SJSA1 (cell line): ENCODE measurements around the gene ZBTB20. TPM values are rescaled to one million over a fixed set of nuclear protein-coding genes. Genes with fewer than 3 reads are reported as not detected.

Source experiments
- DNase-seq, 2 experiments: peaks; one replicate each; pipeline ENCODE4 v3.0.0-alpha.2; 2015 to 2020; ENCODE audit warnings: low spot score in 2 of 2, low read depth in 1 of 2
- H3K27ac ChIP-seq: fragments of 250-450 bp; sonication (Bioruptor Pico); 2 replicates; pipeline ENCODE4 v1.5.1; 2020; ENCODE audit warnings: mild to moderate bottlenecking, moderate library complexity
- H3K27me3 ChIP-seq: fragments of 250-450 bp; sonication (Bioruptor Pico); replicated peaks from 2 replicates; pipeline ENCODE4 v1.5.1; 2020; ENCODE audit warnings: mild to moderate bottlenecking, moderate library complexity
- H3K36me3 ChIP-seq: fragments of 250-450 bp; sonication (Bioruptor Pico); 2 replicates; pipeline ENCODE4 v1.5.1; 2020; ENCODE audit warnings: mild to moderate bottlenecking
- H3K4me1 ChIP-seq: fragments of 250-450 bp; sonication (Bioruptor Pico); replicated peaks from 2 replicates; pipeline ENCODE4 v1.6.1; 2021; ENCODE audit warnings: mild to moderate bottlenecking
- H3K4me3 ChIP-seq: fragments of 250-450 bp; sonication (Bioruptor Pico); 2 replicates; pipeline ENCODE4 v1.5.1; 2020; ENCODE audit warnings: mild to moderate bottlenecking
- H3K9me3 ChIP-seq: fragments of 250-450 bp; sonication (Bioruptor Pico); replicated peaks from 2 replicates; pipeline ENCODE4 v1.5.1; 2020; ENCODE audit warnings: mild to moderate bottlenecking
- total RNA-seq: library from RNA; depleted of rRNA; stranded (reverse); fragments of >200 nt; shearing (Covaris generic); gene quantifications from 2 replicates; pipeline ENCODE4 v1.2.3, GENCODE V29; 2014

Gene ZBTB20
- total RNA-seq, 1 experiment from 2014 or later: 18.2 TPM

DNA sequence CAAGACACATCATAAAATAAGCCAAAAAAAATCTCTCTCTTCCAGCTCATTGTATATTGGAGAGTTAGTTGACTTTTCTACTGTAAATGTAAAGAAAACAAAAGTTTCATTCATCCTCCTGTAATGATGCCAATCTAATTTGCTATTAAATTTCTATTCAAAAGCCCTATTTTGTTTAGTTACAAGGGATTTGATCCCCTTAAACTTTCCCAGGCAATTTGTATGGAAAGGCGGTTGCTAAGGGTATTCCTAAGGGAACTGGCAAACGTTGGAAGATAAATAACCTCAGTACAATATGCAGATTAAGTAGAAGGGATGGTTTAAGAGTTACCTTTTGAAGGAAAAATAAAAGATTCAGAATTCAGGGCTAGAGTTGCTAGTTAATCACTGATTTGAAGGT lies 500.6 kb downstream of the ZBTB20 start:
- DNase-seq: no peak
- Histone ChIP-seq H3K4me1 (peaks cover 53% of the 10 kb centered on the region), H3K36me3 (no peaks in the 10 kb centered on the region), H3K4me3 (no peak overlapping the region), H3K9me3 (no peaks in the 10 kb centered on the region), H3K27me3 (no peaks in the 10 kb centered on the region), H3K27ac (peak overlapping the region; percentile 85)

- H3K36me3 ChIP-seq: no peaks in the 10 kb centered on the region
- DNase-seq: peak in 1 of 2 experiments; percentile 69
- peaks cover 45% of the 10 kb centered on the region for H3K4me1 ChIP-seq
- peak overlapping the region; percentile 85 for H3K27ac ChIP-seq
- H3K9me3 ChIP-seq: no peaks in the 10 kb centered on the region
- H3K4me3 ChIP-seq: no peak overlapping the region
- no peaks in the 10 kb centered on the region for H3K27me3 ChIP-seq
Observed at GRCh38 chr3:114645392-114645791, 501.7 kb downstream of the ZBTB20 start.

DNA sequence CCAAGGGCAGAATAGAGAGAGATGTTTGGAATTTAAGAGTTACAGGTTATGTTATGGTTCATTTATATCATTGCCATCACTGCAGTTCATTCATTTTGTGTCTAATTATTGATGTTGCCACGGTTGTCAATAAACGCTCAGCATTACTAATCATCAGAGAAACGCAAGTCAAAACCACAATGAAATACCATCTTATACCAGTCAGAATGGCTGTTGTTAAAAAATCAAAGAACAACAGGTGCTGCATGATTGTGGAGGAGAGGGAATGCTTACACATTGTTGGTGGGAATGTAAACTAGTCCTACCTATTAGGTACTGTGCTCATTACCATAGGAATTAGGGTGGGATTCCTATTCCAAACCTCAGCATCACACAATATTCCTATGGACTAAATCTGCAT lies 502.7 kb downstream of the ZBTB20 start:
- no peak for DNase-seq
- Histone ChIP-seq H3K36me3 (no peaks in the 10 kb centered on the region), H3K4me3 (no peak overlapping the region), H3K27me3 (no peaks in the 10 kb centered on the region), H3K27ac (no peak overlapping the region), H3K9me3 (no peaks in the 10 kb centered on the region), H3K4me1 (peaks cover 36% of the 10 kb centered on the region)

- no peak for DNase-seq
- Histone ChIP-seq H3K4me3 (no peak overlapping the region), H3K36me3 (no peaks in the 10 kb centered on the region), H3K4me1 (peaks cover 26% of the 10 kb centered on the region), H3K27ac (no peak overlapping the region), H3K27me3 (no peaks in the 10 kb centered on the region), H3K9me3 (no peaks in the 10 kb centered on the region)
Observed at GRCh38 chr3:114642951-114643741, 503.9 kb downstream of the ZBTB20 start.

DNA sequence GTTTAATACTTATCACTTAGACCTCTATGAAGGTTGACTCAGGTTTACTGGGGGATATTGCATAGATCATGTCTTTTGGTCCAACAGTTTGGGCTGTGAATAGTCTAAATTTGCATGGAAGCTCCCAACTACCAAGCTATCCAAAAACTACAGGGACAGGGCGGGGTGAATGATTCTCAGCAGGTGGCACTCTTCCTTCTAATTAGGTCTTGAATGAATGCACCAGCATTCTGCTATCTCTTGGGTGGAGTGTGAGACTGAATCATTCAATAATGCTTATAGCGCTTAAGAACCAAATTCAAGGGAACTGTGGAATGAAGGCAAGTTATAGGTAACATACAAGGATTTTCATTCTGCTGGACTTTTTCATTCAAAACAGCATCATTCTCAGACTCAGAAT lies 507.0 kb downstream of the ZBTB20 start:
- Histone ChIP-seq H3K9me3 (no peaks in the 10 kb centered on the region), H3K4me3 (no peak overlapping the region), H3K27ac (no peak overlapping the region), H3K27me3 (no peaks in the 10 kb centered on the region), H3K4me1 (peaks cover 8% of the 10 kb centered on the region), H3K36me3 (no peaks in the 10 kb centered on the region)
- no peak for DNase-seq

DNA sequence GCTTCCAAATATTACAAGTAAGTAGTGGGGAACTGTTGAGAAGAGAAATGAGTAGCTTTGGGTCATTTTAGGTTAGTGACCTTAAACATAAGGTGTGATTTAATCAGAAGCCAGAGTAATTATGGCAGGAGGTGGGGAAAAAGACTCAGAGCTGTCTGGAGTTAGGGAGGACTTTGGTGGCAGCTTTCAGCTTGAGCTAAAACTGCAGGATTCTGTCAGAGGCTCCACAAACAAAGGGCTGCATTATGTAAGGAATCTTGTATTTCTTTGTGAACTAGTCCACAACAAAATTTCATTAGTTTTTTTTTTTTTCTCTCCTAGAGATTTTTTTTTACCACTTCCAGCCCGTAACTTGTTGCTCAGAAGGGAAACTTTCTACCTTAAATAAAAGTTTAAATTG lies 507.9 kb downstream of the ZBTB20 start:
- Histone ChIP-seq H3K4me3 (no peak overlapping the region), H3K9me3 (no peaks in the 10 kb centered on the region), H3K27ac (no peak overlapping the region), H3K4me1 (peaks cover under 1% of the 10 kb centered on the region; the same call in 1 of the 2 replicates), H3K27me3 (no peaks in the 10 kb centered on the region), H3K36me3 (no peaks in the 10 kb centered on the region)
- DNase-seq: no peak

GRCh38 chr3:114635878-114636277 lies 511.2 kb downstream of the ZBTB20 start:
- no peak for DNase-seq
- no peaks in the 10 kb centered on the region for H3K27me3 ChIP-seq
- H3K9me3 ChIP-seq: no peaks in the 10 kb centered on the region

DNA sequence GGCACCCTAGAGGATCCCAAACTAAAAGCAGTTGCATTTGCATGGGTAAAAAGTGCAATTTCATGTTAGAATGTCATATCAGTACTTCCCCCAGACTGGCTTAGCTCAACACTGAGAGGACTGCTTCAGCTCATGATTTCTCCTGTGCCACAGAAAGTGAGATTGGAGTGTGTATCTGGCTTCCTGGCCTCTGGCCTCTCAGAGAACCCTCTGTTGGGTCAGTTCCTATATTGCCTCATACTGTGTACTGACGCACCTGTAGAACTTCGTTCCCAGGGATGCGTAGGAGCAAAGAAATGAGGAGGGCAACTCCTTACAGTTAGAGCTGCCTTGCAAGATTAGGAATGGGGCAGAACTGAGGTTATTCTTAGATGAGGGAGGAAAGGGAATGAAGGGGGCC lies 512.5 kb downstream of the ZBTB20 start:
- H3K4me3 ChIP-seq: no peak overlapping the region
- no peaks in the 10 kb centered on the region for H3K9me3 ChIP-seq
- DNase-seq: no peak
- H3K27me3 ChIP-seq: no peaks in the 10 kb centered on the region
- no peak overlapping the region for H3K27ac ChIP-seq
- H3K4me1 ChIP-seq: no peaks in the 10 kb centered on the region
- H3K36me3 ChIP-seq: no peaks in the 10 kb centered on the region

More at GRCh38 chr3:114635878-114636277, 511.2 kb downstream of the ZBTB20 start:
- no peaks in the 10 kb centered on the region for H3K36me3 ChIP-seq
- H3K27ac ChIP-seq: no peak overlapping the region
- H3K4me3 ChIP-seq: no peak overlapping the region
- H3K4me1 ChIP-seq: no peaks in the 10 kb centered on the region

DNA sequence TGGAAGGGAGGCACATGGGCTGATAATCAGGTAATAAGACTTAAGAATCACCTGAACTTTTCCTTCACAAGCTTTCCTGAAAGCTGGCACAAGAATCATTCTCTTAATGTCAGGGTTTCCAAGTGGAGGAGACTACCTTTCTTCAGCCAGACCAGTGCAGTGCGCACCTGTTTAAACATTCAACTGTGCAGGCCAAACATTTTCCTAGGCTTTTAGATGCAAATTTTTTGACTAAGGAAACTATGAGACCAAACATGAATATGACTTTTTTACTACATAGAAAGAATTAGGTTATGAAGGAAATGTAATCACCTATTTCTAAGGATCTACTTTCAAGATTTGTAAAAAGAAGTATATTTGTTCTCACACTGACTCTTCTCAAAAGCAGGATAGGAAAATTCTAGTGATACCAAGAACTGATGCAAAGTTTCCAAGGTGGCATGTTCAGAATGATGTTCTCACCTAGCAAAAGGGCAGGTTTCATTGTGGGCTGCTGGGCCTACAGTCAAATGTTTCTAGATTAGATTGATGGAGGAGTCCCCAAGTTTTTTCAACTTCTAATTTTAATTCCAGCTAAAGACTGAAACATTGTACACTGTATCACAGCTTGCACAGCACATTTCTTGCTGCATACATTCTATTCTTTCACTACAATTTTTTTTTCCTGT lies 514.2 kb downstream of the ZBTB20 start:
- H3K27ac ChIP-seq: no peak overlapping the region
- no peak overlapping the region for H3K4me3 ChIP-seq

DNA sequence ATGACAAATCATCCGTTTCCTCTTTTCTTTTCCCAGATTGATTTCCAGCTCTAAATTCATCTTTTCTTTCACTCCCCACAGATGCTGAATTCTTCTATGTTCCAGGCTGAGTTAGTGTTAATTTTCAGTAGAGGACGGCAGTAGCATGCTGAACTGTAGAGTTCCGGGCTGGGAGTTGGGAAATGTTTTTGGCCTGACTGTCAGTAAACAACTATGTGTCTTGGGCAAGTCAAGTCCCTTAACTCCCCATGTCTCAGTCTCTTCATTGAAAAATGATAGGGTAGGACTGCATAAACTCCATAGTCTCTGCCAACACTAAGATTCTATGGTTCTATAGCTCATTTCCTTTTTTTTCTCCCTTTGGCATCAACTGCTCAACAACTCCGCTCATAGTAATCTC lies 519.3 kb downstream of the ZBTB20 start:
- no peaks in the 10 kb centered on the region for H3K36me3 ChIP-seq
- DNase-seq: no peak
- H3K27ac ChIP-seq: no peak overlapping the region

More for the DNA sequence above, 514.2 kb downstream of the ZBTB20 start:
- no peak for DNase-seq
- Histone ChIP-seq H3K9me3 (no peaks in the 10 kb centered on the region), H3K36me3 (no peaks in the 10 kb centered on the region), H3K27me3 (no peaks in the 10 kb centered on the region), H3K4me1 (no peaks in the 10 kb centered on the region)

DNA sequence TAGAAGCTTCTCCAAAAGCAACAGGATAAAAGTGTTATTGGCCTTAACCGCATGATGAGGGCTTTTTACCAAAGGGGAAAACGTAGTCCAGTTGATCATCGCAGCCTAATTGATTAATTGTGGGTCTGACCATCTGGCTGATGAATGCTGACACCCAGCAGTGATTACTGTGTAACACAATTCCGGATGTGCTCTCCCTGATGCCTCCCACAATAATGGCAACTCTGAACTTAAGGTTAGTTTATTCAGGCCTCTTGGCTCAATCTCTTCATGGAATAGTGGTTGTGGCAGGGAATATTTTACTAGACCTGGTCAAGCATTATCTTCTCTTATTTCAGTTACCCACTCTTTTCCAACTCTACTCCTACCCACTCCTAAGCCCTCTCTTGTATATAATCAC lies 520.3 kb downstream of the ZBTB20 start:
- Histone ChIP-seq H3K27me3 (no peaks in the 10 kb centered on the region), H3K36me3 (no peaks in the 10 kb centered on the region), H3K4me3 (no peak overlapping the region), H3K27ac (no peak overlapping the region), H3K4me1 (peaks cover 14% of the 10 kb centered on the region), H3K9me3 (no peaks in the 10 kb centered on the region)
- DNase-seq: no peak

More for the DNA sequence above, 519.3 kb downstream of the ZBTB20 start:
- H3K4me3 ChIP-seq: no peak overlapping the region
- no peaks in the 10 kb centered on the region for H3K9me3 ChIP-seq
- peaks cover 14% of the 10 kb centered on the region for H3K4me1 ChIP-seq
- H3K27me3 ChIP-seq: no peaks in the 10 kb centered on the region

DNA sequence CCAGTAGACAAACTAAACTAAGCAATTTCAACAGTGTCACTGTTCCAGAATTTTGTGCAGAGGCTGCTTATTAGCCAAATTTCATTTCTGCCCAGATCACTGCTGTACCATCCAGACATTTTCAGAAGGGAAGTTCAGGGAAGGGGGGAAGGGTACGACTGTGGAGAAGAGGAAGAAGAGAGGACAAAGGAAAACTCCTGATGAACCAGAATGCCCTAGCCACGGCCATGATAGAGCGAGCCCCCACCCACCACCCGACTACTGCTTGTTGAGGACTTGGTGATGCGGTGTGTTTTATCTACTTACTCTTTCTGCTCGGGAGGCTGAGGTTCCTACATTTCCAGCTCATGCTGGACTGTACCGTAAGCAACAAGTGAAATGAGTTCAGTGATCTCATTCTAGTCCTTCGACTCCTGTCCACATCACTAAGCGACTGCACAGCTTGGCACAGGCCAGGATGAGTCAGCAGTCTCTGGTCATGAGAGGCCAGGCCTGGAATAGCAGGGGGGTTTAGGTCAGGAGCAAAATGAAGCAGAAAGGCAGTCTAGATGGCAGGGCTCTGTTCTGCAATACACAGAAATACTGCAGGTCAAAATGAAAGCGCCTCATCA lies 522.4 kb downstream of the ZBTB20 start:
- Histone ChIP-seq H3K27me3 (no peaks in the 10 kb centered on the region), H3K4me3 (peak overlapping the region; percentile 40), H3K4me1 (peaks cover 22% of the 10 kb centered on the region), H3K36me3 (0 out of 2 replicates have a peak, but pooled peaks cover 6% of the 10 kb centered on the region), H3K9me3 (no peaks in the 10 kb centered on the region), H3K27ac (peak overlapping the region; percentile 98)
- peak; percentile 88 to 94 for DNase-seq

GRCh38 chr3:114624047-114624445 lies 523.0 kb downstream of the ZBTB20 start:
- Histone ChIP-seq H3K4me3 (peak overlapping the region; percentile 40), H3K36me3 (0 out of 2 replicates have a peak, but pooled peaks cover 8% of the 10 kb centered on the region), H3K4me1 (peaks cover 22% of the 10 kb centered on the region), H3K27ac (peak overlapping the region; percentile 98), H3K27me3 (no peaks in the 10 kb centered on the region), H3K9me3 (no peaks in the 10 kb centered on the region)
- peak; percentile 51 to 85 for DNase-seq
